ENCODE results near the gene REPS2. TPM values are rescaled to one million over a fixed set of nuclear protein-coding genes. Genes with fewer than 3 reads are reported as not detected.

Gene REPS2
- total RNA-seq, 1 donor = 1.7 TPM

DNA sequence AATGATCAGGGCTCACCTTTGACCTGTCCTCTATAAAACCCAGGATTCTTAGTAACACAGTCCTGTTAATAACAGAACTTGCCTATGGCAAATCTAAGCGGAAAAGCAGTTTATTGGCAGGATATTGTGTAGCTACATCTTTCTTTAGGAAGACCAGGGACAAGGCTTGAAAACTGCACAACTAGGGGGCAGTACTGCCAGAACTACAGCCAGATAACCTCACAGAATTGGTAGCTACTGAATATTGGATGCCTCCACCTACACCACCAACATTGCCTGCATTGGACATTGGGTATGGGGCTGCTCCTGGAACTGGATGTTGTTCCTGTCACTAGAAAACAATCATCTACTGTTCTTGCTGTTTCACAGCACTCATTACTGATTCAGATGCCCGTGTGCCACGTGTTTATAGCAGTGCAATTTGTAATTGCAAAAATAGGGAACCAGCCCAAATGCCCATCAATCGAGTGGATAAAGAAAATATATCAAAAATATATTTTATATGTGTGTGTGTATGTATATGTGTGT, 47.4 kb downstream of the REPS2 start:
- no peak overlapping the region for H3K4me3 ChIP-seq (ENCODE audit: low read depth, low read length)

DNA sequence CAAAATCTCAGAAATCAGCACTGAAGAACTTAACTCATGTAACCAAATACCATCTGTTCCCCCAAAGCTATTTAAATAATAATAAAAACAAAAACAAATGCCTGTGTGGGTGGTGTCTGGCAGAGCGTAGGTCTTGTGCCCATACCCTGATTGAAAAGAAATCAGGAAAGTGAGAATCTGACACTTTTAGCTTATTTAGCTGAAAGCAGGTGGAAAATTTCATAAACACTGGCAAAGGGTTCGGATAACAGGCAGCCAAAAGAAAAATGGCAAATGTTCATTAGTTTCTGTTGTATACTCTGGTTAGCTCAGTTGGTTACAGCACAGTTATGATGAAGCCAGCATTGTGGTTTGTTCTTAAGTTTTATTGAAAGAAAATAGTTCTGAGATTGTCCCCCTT, 48.3 kb downstream of the REPS2 start:
- no peak overlapping the region for H3K4me3 ChIP-seq (ENCODE audit: low read depth, low read length)
- no peak for DNase-seq (ENCODE audit: low read depth)
- TF ChIP-seq, protein P1, sequence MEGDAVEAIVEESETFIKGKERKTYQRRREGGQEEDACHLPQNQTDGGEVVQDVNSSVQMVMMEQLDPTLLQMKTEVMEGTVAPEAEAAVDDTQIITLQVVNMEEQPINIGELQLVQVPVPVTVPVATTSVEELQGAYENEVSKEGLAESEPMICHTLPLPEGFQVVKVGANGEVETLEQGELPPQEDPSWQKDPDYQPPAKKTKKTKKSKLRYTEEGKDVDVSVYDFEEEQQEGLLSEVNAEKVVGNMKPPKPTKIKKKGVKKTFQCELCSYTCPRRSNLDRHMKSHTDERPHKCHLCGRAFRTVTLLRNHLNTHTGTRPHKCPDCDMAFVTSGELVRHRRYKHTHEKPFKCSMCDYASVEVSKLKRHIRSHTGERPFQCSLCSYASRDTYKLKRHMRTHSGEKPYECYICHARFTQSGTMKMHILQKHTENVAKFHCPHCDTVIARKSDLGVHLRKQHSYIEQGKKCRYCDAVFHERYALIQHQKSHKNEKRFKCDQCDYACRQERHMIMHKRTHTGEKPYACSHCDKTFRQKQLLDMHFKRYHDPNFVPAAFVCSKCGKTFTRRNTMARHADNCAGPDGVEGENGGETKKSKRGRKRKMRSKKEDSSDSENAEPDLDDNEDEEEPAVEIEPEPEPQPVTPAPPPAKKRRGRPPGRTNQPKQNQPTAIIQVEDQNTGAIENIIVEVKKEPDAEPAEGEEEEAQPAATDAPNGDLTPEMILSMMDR (IDR thresholded peaks at IDR 0.05; ENCODE audit: insufficient read depth, low read length) = no peak

More for the DNA sequence above, 47.4 kb downstream of the REPS2 start:
- DNase-seq (ENCODE audit: low read depth) = no peak
- TF ChIP-seq, protein P1 (IDR thresholded peaks at IDR 0.05; ENCODE audit: insufficient read depth, low read length) = peak; percentile 1

DNA sequence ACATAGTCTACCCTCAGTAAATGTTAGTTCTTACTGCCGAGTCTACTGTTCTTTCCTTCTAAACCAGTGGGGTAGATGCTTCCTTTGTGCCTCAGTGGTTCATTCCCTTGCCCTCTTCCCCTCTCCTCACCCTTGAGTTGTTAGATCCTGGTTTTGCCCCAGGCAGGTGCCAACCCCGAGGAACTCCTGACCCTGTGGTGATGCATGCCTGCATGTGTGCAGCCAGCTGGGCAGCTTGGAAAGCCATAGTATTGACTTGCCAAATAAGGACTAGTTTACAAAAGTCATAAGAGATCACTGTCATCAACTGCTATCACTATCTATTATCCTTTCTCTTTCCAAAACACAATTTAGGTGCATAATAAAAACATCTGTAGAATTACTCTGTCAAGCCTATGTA, 50.9 kb downstream of the REPS2 start:
- TF ChIP-seq, protein P1 (IDR thresholded peaks at IDR 0.05; ENCODE audit: insufficient read depth, low read length) = no peak
- DNase-seq (ENCODE audit: low read depth) = no peak
- H3K4me3 ChIP-seq (ENCODE audit: low read depth, low read length) = no peak overlapping the region

DNA sequence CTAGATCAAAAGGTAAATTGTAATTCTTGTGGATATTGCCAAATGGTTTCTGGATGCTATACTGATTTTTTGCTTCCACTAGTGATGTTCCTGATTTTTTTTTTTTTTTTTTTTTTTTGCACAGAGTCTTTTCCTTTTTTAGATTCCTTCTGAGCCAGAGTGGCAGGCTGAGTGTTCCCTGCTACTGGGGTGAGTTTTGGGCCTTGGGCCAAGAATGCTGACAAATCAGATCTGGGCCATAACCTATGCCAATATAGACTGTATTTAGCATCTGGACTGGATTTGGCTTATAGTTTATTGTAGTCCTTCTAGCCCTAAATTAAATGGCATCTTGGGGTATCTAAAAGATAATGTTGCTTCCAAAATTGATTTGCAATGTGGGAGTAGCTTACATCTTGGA, 52.8 kb downstream of the REPS2 start:
- TF ChIP-seq, protein P1 (IDR thresholded peaks at IDR 0.05; ENCODE audit: insufficient read depth, low read length) = no peak
- H3K4me3 ChIP-seq (ENCODE audit: low read depth, low read length) = no peak overlapping the region
- DNase-seq (ENCODE audit: low read depth) = no peak

DNA sequence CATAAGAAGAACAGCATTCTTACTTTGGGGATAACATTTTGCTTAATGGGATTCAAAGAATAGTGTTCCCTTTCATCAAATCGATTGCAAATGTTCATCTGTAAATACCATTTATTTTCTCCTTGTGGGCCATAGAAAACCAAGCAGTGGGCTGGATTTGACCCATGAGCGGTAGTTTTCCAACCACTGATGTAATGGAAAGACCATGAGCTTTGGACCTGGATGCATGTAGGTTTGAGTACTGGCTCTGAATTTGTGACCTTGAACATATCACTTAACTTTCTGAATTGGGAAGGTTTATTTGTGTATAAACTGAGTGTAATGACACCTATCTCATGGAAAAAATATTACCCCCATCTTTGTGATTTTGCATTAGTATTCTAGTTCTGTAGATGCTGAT, 54.3 kb downstream of the REPS2 start:
- H3K4me3 ChIP-seq (ENCODE audit: low read depth, low read length) = no peak overlapping the region
- TF ChIP-seq, protein P1 (IDR thresholded peaks at IDR 0.05; ENCODE audit: insufficient read depth, low read length) = no peak
- DNase-seq (ENCODE audit: low read depth) = no peak

DNA sequence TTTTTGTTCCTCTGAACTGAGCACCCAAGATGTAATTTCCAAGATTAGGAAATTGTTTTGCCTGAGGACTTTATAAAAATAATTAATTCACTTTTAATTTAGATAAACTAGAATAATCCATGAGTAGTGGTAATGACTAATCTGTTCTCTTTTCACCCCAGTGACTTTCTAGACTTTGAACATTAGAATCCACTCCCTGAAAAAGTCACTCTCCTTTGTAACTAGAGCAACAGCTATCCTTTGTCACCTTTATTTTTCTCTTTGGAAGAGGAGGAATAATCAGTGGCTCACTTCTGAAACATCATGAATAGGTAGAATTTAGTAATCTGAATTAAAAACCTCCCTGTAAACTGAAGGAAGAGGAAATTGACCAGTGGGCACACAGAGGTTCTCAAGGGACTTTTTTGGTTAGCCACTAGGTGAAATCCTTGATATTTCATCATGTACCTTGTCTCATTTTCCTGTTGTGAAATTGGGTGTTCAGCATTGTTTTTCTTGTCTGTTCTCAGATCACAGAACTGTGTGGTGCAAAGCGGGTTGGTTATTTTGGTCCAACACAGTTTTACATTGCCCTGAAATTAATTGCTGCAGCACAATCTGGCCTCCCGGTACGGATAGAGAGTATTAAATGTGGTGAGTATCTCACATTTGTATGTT, 59.4 kb downstream of the REPS2 start:
- TF ChIP-seq, protein P1 (IDR thresholded peaks at IDR 0.05; ENCODE audit: insufficient read depth, low read length) = no peak
- no peak overlapping the region for H3K4me3 ChIP-seq (ENCODE audit: low read depth, low read length)
- no peak for DNase-seq (ENCODE audit: low read depth)

Data from fibroblast of the aortic adventitia (primary cell).